ENCODE measurements around the gene STARD8. TPM values are rescaled to one million over a fixed set of nuclear protein-coding genes. Genes with fewer than 3 reads are reported as not detected.

STARD8 gene
- total and polyA plus RNA-seq, 2 donors (not counting 3 experiments of a cell fraction or from before 2014, with no cell fraction given), result 6.8 to 14.8 TPM

DNA sequence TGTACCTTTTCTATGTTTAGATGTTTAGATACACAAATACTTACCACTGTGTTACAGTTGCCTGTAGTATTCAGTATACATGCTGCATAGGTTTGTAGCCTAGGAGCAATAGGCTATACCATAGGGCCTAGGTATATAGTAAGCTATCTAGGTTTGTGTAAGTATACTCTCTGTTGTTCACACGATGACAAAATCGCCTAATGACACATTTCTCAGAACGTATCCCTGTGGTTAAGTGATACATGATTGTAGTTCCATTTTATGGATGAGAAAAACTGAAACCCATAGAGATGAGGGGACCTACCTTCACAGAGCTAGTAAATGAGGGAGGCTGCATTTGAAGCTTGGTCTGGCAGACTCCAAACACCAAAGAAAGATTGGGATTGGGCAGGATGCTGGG lies 102.0 kb downstream of the STARD8 start:
- CTCF ChIA-PET, result no interaction called here
- intact Hi-C loops (cut with micrococcal nuclease), result no loop called here
- no peak overlapping the region for H3K27ac ChIP-seq (ENCODE audit: insufficient read depth, low read depth, low read length)
- no peaks in the 10 kb centered on the region for H3K9me1 ChIP-seq (replicated peaks; ENCODE audit: control insufficient read depth, extremely low read depth, insufficient read depth, low read length)
- dilution Hi-C loops (cut with MboI; ENCODE audit: extremely low pct_ligation_motif_present, low sequenced_read_pairs), result no loop called here
- TF ChIP-seq, protein P1, sequence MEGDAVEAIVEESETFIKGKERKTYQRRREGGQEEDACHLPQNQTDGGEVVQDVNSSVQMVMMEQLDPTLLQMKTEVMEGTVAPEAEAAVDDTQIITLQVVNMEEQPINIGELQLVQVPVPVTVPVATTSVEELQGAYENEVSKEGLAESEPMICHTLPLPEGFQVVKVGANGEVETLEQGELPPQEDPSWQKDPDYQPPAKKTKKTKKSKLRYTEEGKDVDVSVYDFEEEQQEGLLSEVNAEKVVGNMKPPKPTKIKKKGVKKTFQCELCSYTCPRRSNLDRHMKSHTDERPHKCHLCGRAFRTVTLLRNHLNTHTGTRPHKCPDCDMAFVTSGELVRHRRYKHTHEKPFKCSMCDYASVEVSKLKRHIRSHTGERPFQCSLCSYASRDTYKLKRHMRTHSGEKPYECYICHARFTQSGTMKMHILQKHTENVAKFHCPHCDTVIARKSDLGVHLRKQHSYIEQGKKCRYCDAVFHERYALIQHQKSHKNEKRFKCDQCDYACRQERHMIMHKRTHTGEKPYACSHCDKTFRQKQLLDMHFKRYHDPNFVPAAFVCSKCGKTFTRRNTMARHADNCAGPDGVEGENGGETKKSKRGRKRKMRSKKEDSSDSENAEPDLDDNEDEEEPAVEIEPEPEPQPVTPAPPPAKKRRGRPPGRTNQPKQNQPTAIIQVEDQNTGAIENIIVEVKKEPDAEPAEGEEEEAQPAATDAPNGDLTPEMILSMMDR (IDR thresholded peaks at IDR 0.05; ENCODE audit: extremely low read depth in 1 of 2, insufficient read depth in 1 of 2, low read depth in 1 of 2, low read length in 2 of 2), result no peak
- TF ChIP-seq, protein P2, sequence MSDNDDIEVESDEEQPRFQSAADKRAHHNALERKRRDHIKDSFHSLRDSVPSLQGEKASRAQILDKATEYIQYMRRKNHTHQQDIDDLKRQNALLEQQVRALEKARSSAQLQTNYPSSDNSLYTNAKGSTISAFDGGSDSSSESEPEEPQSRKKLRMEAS (IDR thresholded peaks at IDR 0.05; ENCODE audit: insufficient read depth, insufficient read length), result no peak
- no peak for TF ChIP-seq MYC (IDR thresholded peaks at IDR 0.05; ENCODE audit: low read depth, low read length)
- no peak for TF ChIP-seq EZH2 (IDR thresholded peaks at IDR 0.05; ENCODE audit: borderline replicate concordance, low read depth, low read length, severe bottlenecking)
- TF ChIP-seq GATA2 (IDR thresholded peaks at IDR 0.05; ENCODE audit: insufficient read depth, insufficient read length, low read depth, low read length), result no peak
- no peak for TF ChIP-seq POLR2AphosphoS5 (IDR thresholded peaks at IDR 0.05; ENCODE audit: insufficient read depth, low read depth, low read length)
- TF ChIP-seq JUN (IDR thresholded peaks at IDR 0.05; ENCODE audit: borderline replicate concordance, insufficient read depth, insufficient read length, low read depth), result no peak
- no peak for TF ChIP-seq FOS (IDR thresholded peaks at IDR 0.05; ENCODE audit: borderline replicate concordance, insufficient read depth, low read length)
- TF ChIP-seq POLR2A (IDR thresholded peaks at IDR 0.05; ENCODE audit: low read depth, low read length), result no peak
- no peaks in the 10 kb centered on the region for H3K4me1 ChIP-seq (ENCODE audit: control insufficient read depth, extremely low read depth, insufficient read depth, low read length)
- no peak overlapping the region for H3K4me2 ChIP-seq (ENCODE audit: insufficient read depth, low read length)
- H3K9ac ChIP-seq (replicated peaks; ENCODE audit: extremely low read depth, insufficient read depth, low read length), result no peak overlapping the region
- no peaks in the 10 kb centered on the region for H3K9me3 ChIP-seq (replicated peaks; ENCODE audit: control insufficient read depth, insufficient read depth, low read length)
- no peak overlapping the region for H2AFZ ChIP-seq (ENCODE audit: low read depth, low read length)
- no peaks in the 10 kb centered on the region for H3K79me2 ChIP-seq (ENCODE audit: control insufficient read depth, insufficient read depth, low read length)
- H4K20me1 ChIP-seq (replicated peaks; ENCODE audit: control insufficient read depth, extremely low read depth, insufficient read depth, low read length), result no peaks in the 10 kb centered on the region
- DNase-seq (ENCODE audit: low read depth, low spot score) (no peak), FAIRE-seq (no peak)
- POLR2A ChIA-PET, result no interaction called here
- no peaks in the 10 kb centered on the region for H3K36me3 ChIP-seq (ENCODE audit: control insufficient read depth in 2 of 2, extremely low read depth in 1 of 2, insufficient read depth in 2 of 2, low read length in 2 of 2)
- H3K27me3 ChIP-seq (ENCODE audit: control insufficient read depth in 2 of 2, insufficient read depth in 2 of 2, low read length in 2 of 2), result no peaks in the 10 kb centered on the region
- BruUV-seq (replicated peaks), result no TSS peak
- no peak overlapping the region for H3K4me3 ChIP-seq (replicated peaks in 1 of 3; ENCODE audit: insufficient read depth in 1 of 3, low read depth in 1 of 3, low read length in 3 of 3)
